OCI-LY7 (cell line): ENCODE results near the gene MAP3K14. TPM values are rescaled to one million over a fixed set of nuclear protein-coding genes. Genes with fewer than 3 reads are reported as not detected.

Source experiments
- BruUV-seq: library from RNA; stranded (reverse); fragments of 400-500 nt; replicated peaks from 2 replicates; lab custom pipeline; 2021; lab: Mats Ljungman, UMichigan
- CTCF ChIA-PET: fragments of 300-600 bp; sonication (Branson Sonifier 250); formaldehyde crosslinking; loops from one replicate; lab custom pipeline; 2022; ENCODE audit warnings: antibody characterized with exemption; ENCODE audit not compliant: unreplicated experiment; lab: Charles Lee
- POLR2A ChIA-PET: fragments of 300-600 bp; sonication (Branson Sonifier 250); formaldehyde crosslinking; loops from one replicate; lab custom pipeline; 2022; ENCODE audit warnings: antibody characterized with exemption; lab: Charles Lee
- DNase-seq: peaks from one replicate; pipeline ENCODE4 v3.0.0-alpha.2; 2015; ENCODE audit warnings: low spot score
- H2AFZ ChIP-seq: fragments of 200-600 bp; sonication (generic), shearing (Covaris generic); 2 replicates; pipeline ENCODE4 v1.6.1; 2014; ENCODE audit warnings: mild to moderate bottlenecking, antibody characterized with exemption, low read length, moderate library complexity
- H3K27ac ChIP-seq: fragments of 200-600 bp; sonication (generic); 2 replicates; pipeline ENCODE4 v1.5.1; 2014; ENCODE audit warnings: mixed run types, low read depth, mild to moderate bottlenecking, moderate library complexity, low read length, inconsistent platforms; ENCODE audit not compliant: poor library complexity, severe bottlenecking
- H3K36me3 ChIP-seq: fragments of 200-600 bp; sonication (generic); 2 replicates; pipeline ENCODE4 v1.6.1; 2014; ENCODE audit warnings: mild to moderate bottlenecking, antibody characterized with exemption, low read length, moderate library complexity, mixed read lengths; ENCODE audit not compliant: insufficient read depth
- H3K4me1 ChIP-seq: fragments of 200-600 bp; sonication (generic); 2 replicates; pipeline ENCODE4 v1.5.1; 2014; ENCODE audit warnings: mild to moderate bottlenecking, low read length; ENCODE audit not compliant: insufficient read depth, poor library complexity, severe bottlenecking
- H3K4me2 ChIP-seq: fragments of 200-600 bp; sonication (generic); 2 replicates; pipeline ENCODE4 v1.6.1; 2014; ENCODE audit warnings: mild to moderate bottlenecking, low read length
- H3K4me3 ChIP-seq: fragments of 200-600 bp; sonication (generic); 2 replicates; pipeline ENCODE4 v1.5.1; 2014; ENCODE audit warnings: mild to moderate bottlenecking, low read depth, low read length; ENCODE audit not compliant: poor library complexity, severe bottlenecking
- H3K79me2 ChIP-seq: fragments of 200-600 bp; sonication (generic); 2 replicates; pipeline ENCODE4 v1.6.1; 2016; ENCODE audit warnings: low read depth, mild to moderate bottlenecking, low read length, moderate library complexity, mixed read lengths; ENCODE audit not compliant: insufficient read depth
- H3K9me2 ChIP-seq: fragments of 200-600 bp; sonication (generic); 2 replicates; pipeline ENCODE4 v1.6.1; 2016; ENCODE audit warnings: mild to moderate bottlenecking, low read length, mixed read lengths; ENCODE audit not compliant: insufficient read depth
- H3K9me3 ChIP-seq: fragments of 200-600 bp; sonication (generic); 2 replicates; pipeline ENCODE4 v1.6.1; 2014; ENCODE audit warnings: mild to moderate bottlenecking, mixed run types, low read length, mixed read lengths
- H4K20me1 ChIP-seq: fragments of 200-600 bp; sonication (generic); 2 replicates; pipeline ENCODE4 v1.6.1; 2014; ENCODE audit warnings: mild to moderate bottlenecking, antibody characterized with exemption, low read length, moderate library complexity, mixed read lengths; ENCODE audit not compliant: insufficient read depth
- EZH2phosphoT487 ChIP-seq: fragments of 200-600 bp; sonication (generic); IDR thresholded peaks from 2 replicates; pipeline ENCODE4 v1.6.1; 2018; ENCODE audit warnings: low read depth, borderline replicate concordance, mild to moderate bottlenecking, mixed run types, antibody characterized with exemption, low read length, moderate library complexity, mixed read lengths
- intact Hi-C: fragments of 100-400 bp; cut with micrococcal nuclease; formaldehyde crosslinking; loops from one replicate; pipeline ENCODE4 v1.10.0; 2022; ENCODE audit not compliant: unreplicated experiment
- total RNA-seq, 2 experiments: library from RNA; depleted of rRNA in 1 of 2; stranded (reverse); fragments of >200 nt in 1 of 2; shearing (Covaris generic) in 1 of 2; gene quantifications; 2 replicates each; pipeline ENCODE4 v1.2.3, GENCODE V29; 2014 to 2022
- TF ChIP-seq, protein P1 (sequence below): fragments of 200-600 bp; sonication (generic); conservative IDR thresholded peaks from 2 replicates; pipeline ENCODE4 v1.5.1; 2014; ENCODE audit warnings: mild to moderate bottlenecking, antibody characterized with exemption, low read length, moderate library complexity, mixed read lengths

Gene MAP3K14
- total RNA-seq, 2 experiments from 2014 or later, result 12.3 to 21.2 TPM

DNA sequence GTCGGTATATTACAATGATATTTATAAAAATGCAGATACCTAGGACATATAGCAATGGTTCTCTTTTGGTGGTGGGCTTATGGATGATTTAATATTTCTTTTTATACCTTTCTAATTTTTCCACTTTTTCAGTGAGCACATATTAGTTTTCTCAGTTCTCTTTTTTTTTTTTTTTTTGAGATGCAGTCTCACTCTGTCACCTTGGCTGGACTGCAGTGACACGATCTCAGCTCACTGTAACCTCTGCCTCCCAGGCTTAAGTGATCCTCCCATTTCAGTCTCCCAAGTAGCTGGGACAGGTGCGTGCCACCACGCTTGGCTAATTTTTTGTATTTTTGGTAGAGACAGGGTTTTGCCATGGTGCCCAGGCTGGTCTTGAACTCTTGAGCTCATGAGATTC, 15.1 kb downstream of the MAP3K14 start:
- H3K9me3 ChIP-seq, result no peaks in the 10 kb centered on the region
- intact Hi-C loops, result loop anchor here (2.0 kb wide), 1 partner anchor 15 kb away; the partner anchor contains the start of gene MAP3K14
- CTCF ChIA-PET, result interaction anchor here (0.6 kb wide), 1 partner anchor 108 kb away, joined by 3 read pairs; no protein-coding TSS in a partner anchor
- POLR2A ChIA-PET, result interaction anchor here (0.6 to 4.5 kb wide), 5 partner anchors 10 to 68 kb away, joined by 3 to 34 read pairs (median 4); no protein-coding TSS in a partner anchor
- H3K27ac ChIP-seq, result peak overlapping the region; percentile 87
- peaks cover 85% of the 10 kb centered on the region for H3K4me1 ChIP-seq
- no peaks in the 10 kb centered on the region for H4K20me1 ChIP-seq
- no peak for TF ChIP-seq EZH2phosphoT487
- TF ChIP-seq, protein P1, sequence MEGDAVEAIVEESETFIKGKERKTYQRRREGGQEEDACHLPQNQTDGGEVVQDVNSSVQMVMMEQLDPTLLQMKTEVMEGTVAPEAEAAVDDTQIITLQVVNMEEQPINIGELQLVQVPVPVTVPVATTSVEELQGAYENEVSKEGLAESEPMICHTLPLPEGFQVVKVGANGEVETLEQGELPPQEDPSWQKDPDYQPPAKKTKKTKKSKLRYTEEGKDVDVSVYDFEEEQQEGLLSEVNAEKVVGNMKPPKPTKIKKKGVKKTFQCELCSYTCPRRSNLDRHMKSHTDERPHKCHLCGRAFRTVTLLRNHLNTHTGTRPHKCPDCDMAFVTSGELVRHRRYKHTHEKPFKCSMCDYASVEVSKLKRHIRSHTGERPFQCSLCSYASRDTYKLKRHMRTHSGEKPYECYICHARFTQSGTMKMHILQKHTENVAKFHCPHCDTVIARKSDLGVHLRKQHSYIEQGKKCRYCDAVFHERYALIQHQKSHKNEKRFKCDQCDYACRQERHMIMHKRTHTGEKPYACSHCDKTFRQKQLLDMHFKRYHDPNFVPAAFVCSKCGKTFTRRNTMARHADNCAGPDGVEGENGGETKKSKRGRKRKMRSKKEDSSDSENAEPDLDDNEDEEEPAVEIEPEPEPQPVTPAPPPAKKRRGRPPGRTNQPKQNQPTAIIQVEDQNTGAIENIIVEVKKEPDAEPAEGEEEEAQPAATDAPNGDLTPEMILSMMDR, result no peak
- peaks cover 92% of the 10 kb centered on the region for H3K79me2 ChIP-seq
- BruUV-seq, result no TSS peak
- no peak overlapping the region for H2AFZ ChIP-seq
- peak overlapping the region; percentile 79 for H3K4me2 ChIP-seq
- no peaks in the 10 kb centered on the region for H3K9me2 ChIP-seq
- DNase-seq, result peak; percentile 59
- peaks cover 39% of the 10 kb centered on the region for H3K36me3 ChIP-seq
- peak overlapping the region; percentile 34 for H3K4me3 ChIP-seq

DNA sequence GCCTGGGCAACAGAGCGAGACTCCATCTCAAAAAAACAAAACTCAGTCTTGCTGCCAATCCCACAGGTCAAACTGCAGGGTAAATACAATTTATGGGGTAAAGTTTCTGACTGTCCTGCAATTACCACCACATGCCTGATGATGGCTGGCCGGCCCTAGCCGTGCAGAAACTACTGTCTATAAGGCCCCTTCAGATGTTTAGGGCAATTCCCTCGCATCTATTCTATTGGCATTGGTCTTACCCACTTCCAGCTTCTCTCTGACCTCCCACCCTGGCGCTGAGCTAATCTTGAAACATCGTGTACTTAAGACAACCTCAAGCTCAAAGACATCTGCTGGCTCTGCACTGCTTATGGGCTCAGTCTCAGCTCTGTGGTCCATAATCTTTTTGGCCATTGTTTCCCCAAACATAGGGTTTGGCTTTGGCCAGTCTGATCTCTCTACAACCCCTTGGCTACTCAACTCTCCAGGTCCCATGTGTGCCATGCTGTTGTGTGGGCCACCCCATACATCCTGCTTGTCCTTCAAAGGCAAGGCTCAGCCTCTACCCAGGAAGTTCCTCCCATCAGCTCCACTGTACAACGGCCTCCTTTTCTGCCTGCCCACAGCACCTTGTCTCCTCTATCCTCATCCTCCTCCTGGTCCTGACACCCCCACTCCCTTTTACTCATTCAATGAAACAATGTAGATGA, 16.6 kb downstream of the MAP3K14 start:
- peak overlapping the region; percentile 46 for H3K4me2 ChIP-seq
- no TSS peak for BruUV-seq
- ChIA-PET CTCF (interaction anchor here (1.2 kb wide), 1 partner anchor 12 kb away, joined by 4 read pairs; no protein-coding TSS in a partner anchor), POLR2A (interaction anchor here (1.0 to 4.5 kb wide), 2 partner anchors 12 to 17 kb away, joined by 7 to 34 read pairs; partner anchors contain the start of gene MAP3K14)
- H2AFZ ChIP-seq, result no peak overlapping the region
- no peak for TF ChIP-seq EZH2phosphoT487
- TF ChIP-seq, protein P1, result peak; percentile 28; the same call in 1 of the 2 replicates
- peaks cover 90% of the 10 kb centered on the region for H3K4me1 ChIP-seq
- peaks cover 89% of the 10 kb centered on the region for H3K79me2 ChIP-seq
- H3K36me3 ChIP-seq, result peaks cover 35% of the 10 kb centered on the region; the same call in 1 of the 2 replicates
- no peaks in the 10 kb centered on the region for H3K9me3 ChIP-seq
- intact Hi-C loops, result no loop called here
- peaks cover 4% of the 10 kb centered on the region; the same call in 1 of the 2 replicates for H4K20me1 ChIP-seq
- DNase-seq, result peak; percentile 46
- H3K9me2 ChIP-seq, result no peaks in the 10 kb centered on the region
- H3K27ac ChIP-seq, result peak overlapping the region; percentile 8
- no peak overlapping the region for H3K4me3 ChIP-seq

DNA sequence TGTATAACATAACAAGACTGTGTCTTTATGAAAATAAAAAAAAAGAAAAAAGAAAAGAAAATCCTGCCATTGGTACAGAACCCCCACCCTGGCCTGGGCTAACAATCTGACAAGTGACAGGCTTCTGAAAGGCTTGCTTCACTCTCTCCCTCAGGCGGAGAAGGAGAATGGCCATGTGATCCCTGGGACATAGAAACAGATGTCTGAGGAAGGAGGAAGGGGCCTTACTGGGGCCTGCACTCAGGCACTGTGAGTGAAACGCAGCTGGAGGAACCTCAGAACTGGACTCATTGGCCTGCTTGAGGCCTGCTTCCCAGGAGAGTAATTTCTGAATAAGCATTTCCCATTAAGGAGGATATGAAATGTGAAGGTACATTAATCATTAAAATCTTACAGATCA, 17.5 kb downstream of the MAP3K14 start:
- H3K4me1 ChIP-seq, result peaks cover 86% of the 10 kb centered on the region
- no TSS peak for BruUV-seq
- H3K4me2 ChIP-seq, result peak overlapping the region; percentile 46; the same call in 1 of the 2 replicates
- H3K9me2 ChIP-seq, result no peaks in the 10 kb centered on the region
- DNase-seq, result peak; percentile 34
- no peak overlapping the region for H2AFZ ChIP-seq
- H3K4me3 ChIP-seq, result no peak overlapping the region
- H3K9me3 ChIP-seq, result no peaks in the 10 kb centered on the region
- ChIA-PET CTCF (no interaction called here), POLR2A (interaction anchor here (0.8 kb wide), 1 partner anchor 17 kb away, joined by 3 read pairs; no protein-coding TSS in a partner anchor)
- H4K20me1 ChIP-seq, result peaks cover 7% of the 10 kb centered on the region; the same call in 1 of the 2 replicates
- peaks cover 92% of the 10 kb centered on the region for H3K79me2 ChIP-seq
- H3K36me3 ChIP-seq, result peaks cover 38% of the 10 kb centered on the region; the same call in 1 of the 2 replicates
- TF ChIP-seq, protein P1, result no peak
- no peak for TF ChIP-seq EZH2phosphoT487
- H3K27ac ChIP-seq, result peak overlapping the region; percentile 34
- intact Hi-C loops, result no loop called here
